GM10847 (cell line): ENCODE data around the gene PDE3A.

Experiments used
- POLR2A ChIP-seq: IDR thresholded peaks from 2 replicates; pipeline ENCODE4 v1.6.1; 2011; ENCODE audit not compliant: insufficient read length; ENCODE audit errors: extremely low read depth

Gene PDE3A

DNA sequence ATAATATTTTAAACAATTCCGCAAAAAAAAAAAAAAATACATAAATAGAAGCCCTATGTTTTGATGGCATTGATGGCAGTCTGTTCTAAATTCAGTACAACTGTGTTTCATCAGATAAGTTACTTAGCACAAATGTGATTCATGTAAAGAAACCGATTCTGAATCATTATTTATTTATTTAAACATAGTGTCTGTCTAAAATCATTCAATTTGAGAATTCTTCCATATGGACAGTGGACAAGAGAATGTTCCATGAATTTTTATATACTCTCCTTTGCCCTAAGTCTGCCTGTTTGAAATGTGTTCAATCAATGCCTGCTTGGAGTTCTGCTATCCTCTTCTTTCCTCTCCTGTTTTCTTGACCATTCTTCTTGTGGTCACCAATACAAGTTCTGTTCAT is 126.5 kb downstream of the PDE3A start:
- no peak for TF ChIP-seq POLR2A

DNA sequence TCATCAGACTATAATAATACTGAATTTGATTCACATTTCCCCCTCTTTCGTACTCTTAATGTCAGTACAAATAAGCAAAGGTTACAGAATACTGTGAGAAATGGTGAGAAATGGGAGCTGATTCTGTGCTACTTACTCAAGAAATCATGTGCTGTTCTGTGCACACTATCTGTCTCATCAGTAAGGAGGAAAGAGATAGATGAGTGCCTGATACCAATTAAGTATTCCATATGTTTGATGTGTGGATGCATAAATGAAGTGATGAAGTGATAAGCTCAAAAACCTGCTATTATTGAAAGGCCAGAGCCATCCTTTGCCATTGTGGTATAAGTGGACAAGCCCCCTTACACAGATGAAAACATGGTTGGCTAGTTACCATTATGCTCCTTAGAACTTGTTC is 127.7 kb downstream of the PDE3A start:
- no peak for TF ChIP-seq POLR2A

DNA sequence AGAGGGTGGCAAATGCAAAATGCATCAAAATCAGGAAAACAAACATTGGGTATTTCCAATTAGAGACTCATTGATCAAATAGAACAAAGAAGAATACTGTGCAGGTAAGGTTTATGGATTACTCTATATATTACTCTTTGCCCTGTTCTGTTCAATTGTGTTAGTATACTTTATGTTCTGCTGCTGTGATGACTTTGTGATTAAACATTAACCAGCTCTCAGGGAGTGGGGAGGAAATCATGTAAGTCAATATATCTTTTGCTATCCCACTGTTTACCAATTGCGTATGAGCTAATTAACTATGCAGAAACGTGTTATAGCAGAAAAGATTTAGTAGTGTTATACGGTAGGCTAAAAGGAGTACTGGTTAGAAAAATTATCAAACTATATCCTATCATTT is 129.4 kb downstream of the PDE3A start:
- no peak for TF ChIP-seq POLR2A

DNA sequence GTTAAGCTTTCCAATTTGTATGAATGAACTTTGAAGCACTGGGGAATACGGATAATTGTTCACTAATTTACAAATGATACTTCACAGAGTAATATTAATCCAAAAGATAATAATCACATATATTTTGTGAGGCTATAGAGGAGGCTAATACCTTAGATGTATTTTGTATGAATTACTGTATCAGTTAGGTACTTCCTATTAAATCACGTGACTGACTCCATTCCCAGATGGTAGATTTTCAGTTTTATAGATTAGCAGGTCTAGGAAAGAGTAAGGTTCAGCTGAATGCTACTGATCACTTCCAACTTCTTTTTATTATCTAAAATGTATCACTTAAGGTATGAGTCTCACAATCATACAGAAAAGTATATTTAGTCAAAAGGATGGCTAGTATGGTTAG is 133.6 kb downstream of the PDE3A start:
- no peak for TF ChIP-seq POLR2A

DNA sequence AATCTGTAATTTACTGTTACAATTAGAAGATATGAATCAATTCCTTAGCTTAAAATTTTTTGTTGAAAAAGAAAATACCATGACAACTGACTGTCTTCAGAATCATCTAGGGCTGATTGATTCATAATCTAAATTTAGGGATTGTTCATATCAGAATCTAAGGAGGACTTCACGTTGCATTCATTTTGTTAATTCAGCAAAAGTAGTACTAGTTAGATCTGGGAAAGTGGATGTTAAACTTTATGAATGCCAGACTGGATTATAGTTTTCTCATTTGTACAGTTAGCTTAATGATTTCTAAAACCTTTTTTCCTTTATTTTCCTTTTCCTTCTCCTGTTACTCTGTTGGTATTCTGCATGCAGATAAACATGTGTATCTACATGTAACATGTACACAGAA is 135.5 kb downstream of the PDE3A start:
- no peak for TF ChIP-seq POLR2A

DNA sequence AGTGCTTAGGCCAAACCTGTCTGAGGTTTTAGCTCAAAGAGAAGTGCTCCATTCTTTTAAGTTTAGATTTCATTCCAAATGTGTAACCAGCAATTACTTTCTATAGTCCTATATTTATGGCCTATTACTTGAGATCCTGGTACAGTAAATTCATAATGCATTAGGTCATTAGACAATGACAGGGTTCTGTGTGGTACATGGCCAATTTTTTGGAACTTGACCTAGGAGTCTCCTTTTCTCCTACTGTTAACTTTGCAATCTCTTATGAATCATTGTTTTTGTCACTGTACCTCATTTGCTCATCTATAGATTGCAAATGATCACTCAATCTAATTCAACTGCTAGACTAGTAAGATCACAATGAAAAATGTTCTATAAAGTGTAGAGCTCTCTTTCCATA is 136.7 kb downstream of the PDE3A start:
- TF ChIP-seq POLR2A, result no peak

DNA sequence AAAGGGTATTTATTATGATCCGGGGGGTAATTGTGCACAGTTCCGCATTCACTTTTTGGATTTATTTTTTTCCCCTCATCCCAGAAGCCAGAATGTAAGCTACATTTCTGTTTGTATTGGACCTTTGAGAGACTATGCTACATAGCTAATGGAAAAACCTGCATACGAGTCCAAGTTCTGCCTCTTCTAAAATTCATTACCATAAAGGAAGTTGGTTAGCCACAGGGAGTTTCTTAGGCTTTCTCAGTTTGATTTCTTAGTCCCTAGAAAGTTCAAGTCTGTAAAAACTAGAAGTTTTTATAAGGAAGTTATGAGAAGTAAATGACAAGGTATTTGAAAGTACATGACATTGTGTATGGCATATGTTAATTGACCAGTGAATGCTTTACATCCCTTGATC is 138.7 kb downstream of the PDE3A start:
- TF ChIP-seq POLR2A, result no peak

DNA sequence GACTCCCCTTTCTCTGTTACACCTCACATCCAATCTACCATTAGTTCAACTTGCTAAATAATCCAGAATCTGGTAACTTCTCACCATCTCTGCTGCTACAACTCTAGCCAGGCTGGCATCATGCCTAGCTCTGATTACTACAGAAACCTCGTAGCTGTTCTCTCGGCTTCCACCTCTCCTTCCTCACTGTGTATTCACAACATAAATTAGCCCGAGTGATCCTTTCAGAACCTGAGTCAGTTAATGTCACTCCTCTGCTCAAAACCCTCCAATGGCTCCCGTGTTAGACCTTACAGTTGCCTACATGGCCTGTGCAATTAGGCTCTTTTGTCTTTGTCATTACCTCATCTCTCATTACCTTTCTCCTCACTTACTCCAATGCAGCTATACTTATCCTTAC is 139.4 kb downstream of the PDE3A start:
- TF ChIP-seq POLR2A, result no peak

DNA sequence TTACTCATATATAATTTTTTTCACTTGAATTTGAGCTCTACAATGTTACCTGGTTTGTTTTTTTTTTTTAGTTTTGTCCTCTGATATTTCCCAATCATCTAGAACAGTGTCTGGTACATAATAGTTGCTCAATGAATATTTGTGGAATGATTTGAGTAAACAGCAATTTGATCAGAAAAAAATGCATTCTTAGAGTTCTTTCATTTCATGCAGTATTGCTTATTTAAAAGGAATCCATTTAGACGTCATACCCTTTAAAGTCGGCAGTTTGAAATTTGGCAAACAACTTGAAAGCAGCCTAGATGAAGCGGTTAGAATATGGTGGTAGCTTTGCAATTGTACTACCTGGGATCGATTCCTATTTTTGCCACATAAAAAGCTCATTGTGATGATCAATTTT is 140.0 kb downstream of the PDE3A start:
- TF ChIP-seq POLR2A, result no peak

DNA sequence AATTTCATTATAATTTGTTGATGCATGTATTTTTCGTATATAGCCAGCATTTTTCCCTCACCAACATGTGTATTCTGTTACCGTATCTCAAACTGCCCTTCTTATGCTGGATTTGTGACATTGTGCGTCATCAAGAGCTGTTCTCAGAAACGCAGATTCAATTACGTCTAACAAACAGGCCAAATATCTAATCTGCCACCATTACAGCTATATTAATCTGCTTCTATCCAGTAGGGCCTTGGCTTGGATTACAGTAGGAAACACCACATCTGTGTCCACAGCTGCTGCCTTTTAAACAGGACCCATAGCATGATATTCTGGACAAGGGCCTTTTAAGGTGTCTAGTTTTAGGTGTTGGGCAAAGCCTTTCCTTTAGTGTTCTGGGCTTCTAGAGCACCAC is 140.6 kb downstream of the PDE3A start:
- no peak for TF ChIP-seq POLR2A

DNA sequence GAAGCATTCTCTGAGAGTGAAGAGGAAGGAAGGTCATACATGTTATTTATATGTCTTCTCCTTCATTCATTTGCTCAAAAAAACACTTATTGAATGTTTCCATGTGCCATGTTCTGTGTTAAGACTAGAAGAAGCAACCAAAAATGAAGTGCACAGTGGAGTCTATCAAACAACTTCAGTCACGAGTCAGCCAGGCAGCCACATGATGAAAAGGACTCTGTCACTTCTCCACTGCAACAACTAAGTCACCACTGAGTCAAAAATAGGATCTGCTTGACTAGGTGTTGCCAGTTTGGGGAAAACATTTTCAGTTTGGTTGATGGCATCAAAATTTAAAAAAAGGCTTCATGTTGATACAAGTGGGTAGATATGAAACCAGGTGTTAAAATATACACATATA is 142.5 kb downstream of the PDE3A start:
- no peak for TF ChIP-seq POLR2A

DNA sequence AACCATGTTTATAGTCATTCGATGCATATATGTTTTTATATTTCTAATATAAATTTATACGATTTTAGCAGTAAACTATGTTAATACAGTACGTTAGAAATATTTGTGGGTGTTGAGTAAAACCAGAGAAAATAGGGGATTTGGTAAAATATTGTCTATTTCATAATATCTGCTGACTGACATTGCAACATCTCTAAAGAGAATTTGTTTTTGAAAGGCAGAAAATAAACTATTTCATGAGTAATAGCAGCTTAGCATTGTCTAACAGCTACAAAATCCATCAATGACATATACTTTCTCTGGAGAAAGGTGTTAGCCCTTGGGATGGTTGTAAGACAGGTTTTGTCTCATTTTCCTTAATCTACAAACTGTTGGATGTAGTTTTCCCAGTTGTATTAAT is 144.9 kb downstream of the PDE3A start:
- no peak for TF ChIP-seq POLR2A

DNA sequence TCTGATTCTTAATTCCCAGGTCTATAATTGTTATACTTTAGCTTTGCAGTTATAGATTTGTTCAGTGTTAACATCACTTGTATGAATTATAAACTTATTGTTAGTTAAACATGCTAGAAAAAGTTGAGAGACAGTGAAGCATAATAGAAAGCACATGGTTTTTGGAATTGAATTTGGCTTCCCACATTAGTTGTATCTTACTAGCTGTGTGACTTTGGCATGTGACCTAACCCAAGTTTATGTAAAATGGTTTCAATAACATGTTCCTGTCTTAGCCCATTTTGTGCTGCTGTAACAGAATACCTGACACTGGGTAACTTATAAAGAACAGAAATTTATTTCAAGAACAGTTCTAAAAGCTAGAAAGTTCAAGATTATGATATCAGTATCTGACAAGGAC is 146.3 kb downstream of the PDE3A start:
- no peak for TF ChIP-seq POLR2A

DNA sequence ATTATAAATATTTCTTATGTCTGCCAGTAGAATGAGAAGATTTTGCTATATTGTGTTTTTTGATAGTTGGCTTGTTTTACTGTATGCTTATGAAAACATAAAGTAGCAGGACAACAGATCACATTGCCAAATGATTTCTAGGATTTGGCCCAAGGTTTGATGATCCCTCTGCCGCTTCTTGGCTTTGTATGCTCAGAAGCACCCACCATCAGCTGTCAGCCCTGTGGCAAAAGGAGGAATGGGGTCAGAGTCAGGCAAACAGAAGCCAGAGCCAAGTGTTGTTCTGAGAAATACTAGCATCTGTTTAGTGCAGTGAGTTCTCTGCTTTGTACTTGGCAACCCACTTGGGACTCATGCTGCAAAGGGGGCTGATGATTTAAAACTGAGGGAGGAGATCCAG is 152.2 kb downstream of the PDE3A start:
- no peak for TF ChIP-seq POLR2A

DNA sequence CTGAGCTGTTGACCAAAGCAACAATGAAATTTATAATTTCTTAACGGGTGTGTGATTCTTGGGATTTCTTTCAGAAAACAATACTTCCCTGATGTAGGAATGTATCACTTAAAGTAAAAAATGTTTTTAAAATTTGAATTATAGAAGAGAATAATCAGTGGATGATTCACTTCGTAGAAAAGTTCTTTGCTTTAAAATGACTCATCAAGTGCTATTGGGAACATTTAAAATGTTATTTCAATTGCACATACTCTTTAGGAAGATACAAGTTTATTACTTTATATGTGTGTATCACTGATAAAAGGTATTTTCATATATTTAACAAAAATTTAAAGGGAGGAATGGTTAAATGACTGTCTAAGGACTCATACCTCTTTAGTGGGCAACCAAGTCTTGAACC is 155.3 kb downstream of the PDE3A start:
- TF ChIP-seq POLR2A, result no peak

DNA sequence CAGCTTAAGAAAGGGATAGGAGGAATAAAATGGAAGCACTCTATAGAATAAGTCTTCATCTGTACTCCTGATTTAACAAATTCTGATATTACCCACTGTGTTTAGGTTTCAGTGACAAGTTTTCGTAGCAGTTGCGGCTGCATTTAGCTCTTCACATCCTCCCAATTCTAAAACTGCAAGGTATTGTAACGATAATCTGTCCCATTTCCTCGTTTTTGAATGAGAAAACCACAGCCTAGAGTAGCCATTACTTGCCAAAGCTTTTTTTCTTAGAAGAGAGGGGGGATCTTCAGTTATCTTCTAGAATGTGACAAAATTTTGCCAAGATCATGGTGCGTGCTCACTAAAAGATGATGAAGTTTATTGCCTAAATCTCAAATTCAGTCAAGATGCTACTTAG is 155.8 kb downstream of the PDE3A start:
- no peak for TF ChIP-seq POLR2A

DNA sequence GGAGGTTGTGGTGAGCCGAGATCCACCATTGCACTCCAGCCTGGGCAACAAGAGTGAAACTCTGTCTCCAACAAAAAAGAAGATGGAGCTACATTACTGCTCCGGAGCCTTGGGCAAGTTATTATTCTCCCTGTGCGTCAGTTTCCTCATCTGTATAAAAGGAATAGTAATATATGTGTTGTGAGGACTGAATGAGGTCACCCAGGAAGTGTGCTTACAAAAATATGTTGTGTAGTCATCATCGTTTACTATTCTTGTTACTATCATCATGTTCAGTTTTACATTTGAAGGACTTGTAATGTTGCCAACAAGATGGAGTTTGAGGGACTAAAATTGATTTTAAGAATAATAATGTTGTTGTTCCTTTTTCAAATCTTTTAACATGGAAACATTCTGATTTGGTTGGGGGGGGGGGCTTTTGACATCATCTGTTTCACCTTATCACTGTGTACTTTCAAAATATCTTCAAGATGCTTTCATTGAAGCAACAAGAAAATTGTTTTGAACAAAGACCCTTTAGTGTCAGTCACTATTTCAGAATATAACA is 156.8 kb downstream of the PDE3A start:
- TF ChIP-seq POLR2A, result no peak

DNA sequence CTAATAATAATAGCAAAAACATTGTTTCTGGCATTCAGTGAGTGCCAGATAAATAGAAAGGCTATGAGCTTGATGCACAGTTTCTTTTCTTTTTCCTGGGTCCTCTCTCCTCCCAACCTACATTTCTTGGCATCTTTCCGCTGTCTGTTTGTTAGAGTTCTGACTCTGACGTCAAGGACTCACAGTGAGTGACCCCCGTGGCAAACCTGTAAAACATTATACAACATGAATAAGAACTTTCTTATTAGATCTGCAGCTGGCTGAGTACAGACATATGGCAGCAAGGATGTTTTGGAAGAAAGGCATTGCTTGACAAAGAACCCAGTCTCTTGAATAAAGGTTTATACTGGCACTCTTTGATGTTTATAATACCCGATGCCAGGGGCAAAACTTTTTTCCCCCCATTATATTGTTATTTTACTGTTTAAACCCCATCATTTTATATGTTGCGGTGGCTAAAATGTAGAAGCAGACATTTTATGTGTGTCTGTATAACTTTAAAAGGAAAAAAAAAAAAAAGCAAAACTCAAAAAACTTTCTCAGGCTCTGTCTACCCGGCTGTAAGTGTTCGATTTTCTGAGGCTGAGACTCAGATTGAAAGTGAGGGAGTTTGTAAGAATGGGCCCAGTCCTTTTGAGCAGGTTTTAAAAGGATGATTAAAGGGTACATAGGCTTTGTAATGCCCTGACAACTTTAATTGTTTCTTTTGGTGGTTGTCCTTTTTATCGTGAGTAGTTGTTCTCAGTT is 159.3 kb downstream of the PDE3A start:
- TF ChIP-seq POLR2A, result no peak

DNA sequence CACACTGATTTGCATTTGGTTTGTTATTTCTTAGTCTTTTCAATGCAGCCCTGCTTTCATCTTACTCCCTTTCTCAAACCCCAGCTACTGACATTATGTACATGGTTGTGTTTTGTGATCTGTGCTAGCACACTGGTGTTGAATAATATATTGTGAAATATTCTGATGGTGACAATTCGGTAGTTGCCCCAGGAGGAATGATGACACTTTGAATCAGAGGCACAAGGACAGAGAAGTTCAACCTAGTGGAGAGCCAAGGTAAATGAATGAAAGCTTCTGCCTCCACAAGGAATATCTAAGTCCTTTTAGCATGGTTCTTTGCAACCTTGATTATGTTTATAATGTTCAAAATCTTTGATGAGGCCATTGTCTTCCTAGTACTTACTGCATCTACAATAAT is 159.9 kb downstream of the PDE3A start:
- no peak for TF ChIP-seq POLR2A
